ENCODE measurements around the gene USP24.

The USP24 gene

GRCh38 chr1:55210990-55211801 is 4.0 kb downstream of the USP24 start:
- TF ChIP-seq TAF1 (IDR thresholded peaks at IDR 0.05; ENCODE audit: low read depth) (no peak), EGR1 (IDR thresholded peaks at IDR 0.05) (no peak)

GRCh38 chr1:55209247-55209646 is 5.9 kb downstream of the USP24 start:
- TF ChIP-seq YY1 (IDR thresholded peaks at IDR 0.05; ENCODE audit: low read depth) = no peak
- TF ChIP-seq TCF12 (IDR thresholded peaks at IDR 0.05; ENCODE audit: low read depth) = no peak
- TF ChIP-seq MAX (IDR thresholded peaks at IDR 0.05) = no peak
- no peak for TF ChIP-seq NFIC (IDR thresholded peaks at IDR 0.05)
- no peak for TF ChIP-seq TEAD4 (IDR thresholded peaks at IDR 0.05)
- TF ChIP-seq ZBTB7A (IDR thresholded peaks at IDR 0.05; ENCODE audit: low read depth) = no peak
- no peak for TF ChIP-seq FOXM1 (IDR thresholded peaks at IDR 0.05; ENCODE audit: borderline replicate concordance, low read depth)
- TF ChIP-seq CEBPB (IDR thresholded peaks at IDR 0.05) = no peak

- TF ChIP-seq EP300 (IDR thresholded peaks at IDR 0.05; ENCODE audit: borderline replicate concordance) (no peak), MAX (IDR thresholded peaks at IDR 0.05) (no peak), EGR1 (IDR thresholded peaks at IDR 0.05) (no peak)
Measured at GRCh38 chr1:55206210-55206609, 9.0 kb downstream of the USP24 start.

GRCh38 chr1:55204997-55205396 is 10.2 kb downstream of the USP24 start:
- TF ChIP-seq YY1 (IDR thresholded peaks at IDR 0.05; ENCODE audit: low read depth) (no peak), ZBTB7A (IDR thresholded peaks at IDR 0.05; ENCODE audit: low read depth) (no peak), CEBPB (IDR thresholded peaks at IDR 0.05) (no peak), USF1 (IDR thresholded peaks at IDR 0.05) (no peak), CREB1 (IDR thresholded peaks at IDR 0.05; ENCODE audit: low read depth) (no peak), MAX (IDR thresholded peaks at IDR 0.05) (no peak), FOXM1 (IDR thresholded peaks at IDR 0.05; ENCODE audit: borderline replicate concordance, low read depth) (no peak), RAD21 (IDR thresholded peaks at IDR 0.05; ENCODE audit: low read depth) (no peak), EGR1 (IDR thresholded peaks at IDR 0.05) (no peak), NFIC (IDR thresholded peaks at IDR 0.05) (no peak)

GRCh38 chr1:55203064-55203463 is 12.1 kb downstream of the USP24 start:
- TF ChIP-seq USF1 (IDR thresholded peaks at IDR 0.05) = no peak
- TF ChIP-seq CREB1 (IDR thresholded peaks at IDR 0.05; ENCODE audit: low read depth) = no peak
- no peak for TF ChIP-seq ZBTB7A (IDR thresholded peaks at IDR 0.05; ENCODE audit: low read depth)
- TF ChIP-seq TEAD4 (IDR thresholded peaks at IDR 0.05) = no peak
- TF ChIP-seq MAX (IDR thresholded peaks at IDR 0.05) = no peak
- TF ChIP-seq EP300 (IDR thresholded peaks at IDR 0.05; ENCODE audit: borderline replicate concordance) = no peak
- no peak for TF ChIP-seq RAD21 (IDR thresholded peaks at IDR 0.05; ENCODE audit: low read depth)
- TF ChIP-seq TCF12 (IDR thresholded peaks at IDR 0.05; ENCODE audit: low read depth) = no peak
- TF ChIP-seq NFIC (IDR thresholded peaks at IDR 0.05) = no peak
- no peak for TF ChIP-seq CEBPB (IDR thresholded peaks at IDR 0.05)
- TF ChIP-seq FOXM1 (IDR thresholded peaks at IDR 0.05; ENCODE audit: borderline replicate concordance, low read depth) = no peak
- no peak for TF ChIP-seq REST (IDR thresholded peaks at IDR 0.05; ENCODE audit: low read depth)

- TF ChIP-seq FOXM1 (IDR thresholded peaks at IDR 0.05; ENCODE audit: borderline replicate concordance, low read depth) = no peak
- no peak for TF ChIP-seq EGR1 (IDR thresholded peaks at IDR 0.05)
- TF ChIP-seq RAD21 (IDR thresholded peaks at IDR 0.05; ENCODE audit: low read depth) = no peak
- no peak for TF ChIP-seq TAF1 (IDR thresholded peaks at IDR 0.05; ENCODE audit: low read depth)
- no peak for TF ChIP-seq CREB1 (IDR thresholded peaks at IDR 0.05; ENCODE audit: low read depth)
- TF ChIP-seq EP300 (IDR thresholded peaks at IDR 0.05; ENCODE audit: borderline replicate concordance) = no peak
- TF ChIP-seq REST (IDR thresholded peaks at IDR 0.05; ENCODE audit: low read depth) = no peak
- no peak for TF ChIP-seq TEAD4 (IDR thresholded peaks at IDR 0.05)
- no peak for TF ChIP-seq MAX (IDR thresholded peaks at IDR 0.05)
- TF ChIP-seq CEBPB (IDR thresholded peaks at IDR 0.05) = no peak
- no peak for TF ChIP-seq TCF12 (IDR thresholded peaks at IDR 0.05; ENCODE audit: low read depth)
- TF ChIP-seq NFIC (IDR thresholded peaks at IDR 0.05) = no peak
- TF ChIP-seq YY1 (IDR thresholded peaks at IDR 0.05; ENCODE audit: low read depth) = no peak
Measured at GRCh38 chr1:55200667-55201066, 14.5 kb downstream of the USP24 start.

All from Ishikawa (cell line).